ENCODE data around the gene SMAD7. TPM values are rescaled to one million over a fixed set of nuclear protein-coding genes. Genes with fewer than 3 reads are reported as not detected.

Gene SMAD7
- polyA plus RNA-seq, 4 donors: 31.7 to 69.3 (median 64.3) TPM

DNA sequence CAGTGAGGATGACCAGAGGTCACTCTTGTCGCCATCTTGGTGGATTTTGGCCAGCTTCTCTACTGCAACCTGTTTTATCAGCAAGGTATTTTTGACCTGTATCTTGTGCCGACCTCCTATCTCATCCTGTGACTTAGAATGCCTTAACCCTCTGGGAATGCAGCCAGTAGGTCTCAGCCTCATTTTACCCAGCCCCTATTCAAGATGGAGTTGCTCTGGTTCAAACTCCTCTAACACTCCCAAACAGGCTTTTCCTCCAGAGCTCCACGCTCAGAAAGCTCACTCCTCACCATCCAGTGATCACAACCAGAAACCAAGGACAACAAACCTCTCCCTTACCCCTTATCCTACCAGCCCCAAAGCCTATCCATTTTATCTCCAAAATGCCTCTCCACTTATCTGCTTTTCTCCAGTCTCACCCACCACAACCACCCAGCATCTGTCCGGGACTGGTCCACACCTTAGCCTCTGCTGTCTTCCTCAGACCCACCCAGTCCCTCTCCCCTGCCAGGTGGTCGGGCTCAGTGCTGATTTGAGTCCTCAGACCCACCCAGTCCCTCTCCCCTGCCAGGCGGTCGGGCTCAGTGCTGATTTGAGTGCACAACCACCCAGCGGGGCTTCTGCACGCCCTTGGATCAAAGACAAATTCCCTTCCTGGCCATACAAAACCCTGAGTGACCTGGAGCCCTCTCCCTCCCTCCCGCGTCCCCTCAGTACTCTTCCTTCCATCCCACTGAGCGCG lies 11.7 kb upstream of the SMAD7 start:
- no peak for DNase-seq (ENCODE audit: low read depth in 4 of 4, low spot score in 3 of 4)

DNA sequence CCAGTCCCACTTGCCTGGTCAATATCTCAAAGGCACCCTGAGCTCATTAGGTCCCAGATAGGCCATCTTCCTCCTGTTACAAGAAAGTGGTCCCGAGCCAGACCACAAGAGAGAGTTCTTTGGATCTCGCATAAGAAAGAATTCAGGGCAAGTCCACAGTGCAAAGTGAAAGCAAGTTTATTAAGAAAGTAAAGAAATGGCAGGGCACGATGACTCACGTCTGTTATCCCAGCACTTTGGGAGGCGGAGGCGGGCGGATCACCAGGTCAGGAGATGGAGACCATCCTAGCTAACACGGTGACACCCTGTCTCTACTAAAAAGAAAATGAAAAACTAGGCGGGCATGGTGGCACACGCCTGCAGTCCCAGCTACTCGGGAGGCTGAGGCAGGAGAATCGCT lies 10.8 kb upstream of the SMAD7 start:
- no peak for DNase-seq (ENCODE audit: low read depth in 4 of 4, low spot score in 3 of 4)

DNA sequence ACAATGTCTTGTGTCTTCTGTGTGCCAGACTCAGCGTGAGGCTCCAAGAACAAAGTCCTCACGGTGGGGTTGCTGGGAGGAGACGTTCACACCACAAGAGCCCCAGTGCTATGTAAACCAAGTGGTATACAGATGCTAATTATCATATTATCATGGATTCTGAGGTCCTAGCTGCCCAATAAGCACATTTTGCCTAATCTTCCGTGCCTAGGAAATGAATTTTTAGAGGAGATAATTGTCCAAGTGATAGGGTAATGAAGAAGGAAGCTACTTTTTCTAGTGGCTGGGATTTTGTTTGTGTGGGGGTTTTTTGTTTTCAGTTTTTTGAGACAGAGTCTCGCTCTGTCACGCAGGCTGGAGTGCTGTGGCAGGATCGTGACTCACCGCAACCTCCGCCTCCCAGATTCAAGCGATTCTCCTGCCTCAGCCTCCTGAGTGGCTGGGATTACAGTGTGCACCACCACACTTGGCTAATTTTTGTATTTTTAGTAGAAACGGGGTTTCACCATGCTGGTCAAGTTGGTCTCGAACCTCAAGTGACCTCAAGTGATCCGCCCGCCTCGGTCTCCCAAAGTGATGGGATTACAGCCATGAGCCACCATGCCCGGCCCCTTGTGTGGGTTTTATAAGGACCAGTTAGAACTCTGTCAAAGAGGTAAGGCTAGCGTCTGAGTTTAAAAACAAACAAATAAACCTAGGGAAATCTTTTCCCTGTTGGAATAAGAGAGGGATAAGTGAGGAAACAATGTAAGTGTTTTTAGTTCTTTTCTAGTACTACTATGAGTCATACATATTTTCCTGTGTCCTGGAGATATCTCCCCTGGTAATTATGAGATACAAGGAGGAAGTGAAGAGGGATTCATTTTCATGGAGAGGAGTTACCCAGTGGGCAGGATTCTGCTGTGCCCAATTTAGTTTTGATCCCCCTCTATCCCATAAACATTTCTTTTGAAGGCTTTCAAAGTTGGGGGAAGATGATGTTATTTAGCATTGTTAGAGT lies 9.5 kb upstream of the SMAD7 start:
- DNase-seq (ENCODE audit: low read depth in 4 of 4, low spot score in 3 of 4): no peak

DNA sequence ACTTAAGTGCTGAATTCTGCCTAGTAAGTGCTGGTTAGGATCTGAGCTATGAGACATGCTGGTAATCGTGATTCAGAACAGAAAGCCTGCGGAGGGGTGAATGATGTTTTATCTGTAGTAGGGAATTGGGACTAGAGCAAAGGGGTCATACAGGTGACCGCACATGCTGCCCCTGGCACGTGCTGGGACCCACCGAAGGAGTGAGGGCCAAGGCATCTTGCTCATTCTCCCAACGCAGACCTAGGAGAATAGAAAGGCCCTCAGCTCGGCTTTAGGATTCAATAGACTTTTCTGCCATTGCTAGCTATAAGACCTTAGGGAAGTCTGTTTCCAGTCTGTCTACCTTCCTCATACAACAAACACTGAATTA lies 8.8 kb upstream of the SMAD7 start:
- no peak for DNase-seq (ENCODE audit: low read depth in 4 of 4, low spot score in 3 of 4)

GRCh38 chr18:48958951-48959350 lies 8.2 kb upstream of the SMAD7 start:
- no peak for DNase-seq (ENCODE audit: low read depth in 4 of 4, low spot score in 3 of 4)

DNA sequence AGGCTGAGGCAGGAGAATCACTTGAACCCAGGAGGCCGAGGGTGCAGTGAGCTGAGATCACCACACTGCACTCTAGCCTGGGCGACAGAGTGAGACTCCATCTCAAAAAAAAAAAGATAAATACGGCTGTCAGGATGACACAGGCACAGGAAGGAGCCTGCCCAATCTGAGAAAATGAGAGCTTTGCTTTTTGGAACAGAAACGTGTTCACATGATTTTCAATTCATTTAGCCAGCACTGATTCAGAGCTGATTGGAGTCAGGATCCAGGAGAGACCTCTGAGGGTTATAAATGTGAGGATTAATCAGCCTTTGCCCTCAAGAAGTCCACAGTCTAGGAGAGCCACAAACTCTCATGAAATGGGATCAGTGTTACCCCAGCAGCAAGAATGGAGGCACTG lies 6.9 kb upstream of the SMAD7 start:
- no peak for DNase-seq (ENCODE audit: low read depth in 4 of 4, low spot score in 3 of 4)

DNA sequence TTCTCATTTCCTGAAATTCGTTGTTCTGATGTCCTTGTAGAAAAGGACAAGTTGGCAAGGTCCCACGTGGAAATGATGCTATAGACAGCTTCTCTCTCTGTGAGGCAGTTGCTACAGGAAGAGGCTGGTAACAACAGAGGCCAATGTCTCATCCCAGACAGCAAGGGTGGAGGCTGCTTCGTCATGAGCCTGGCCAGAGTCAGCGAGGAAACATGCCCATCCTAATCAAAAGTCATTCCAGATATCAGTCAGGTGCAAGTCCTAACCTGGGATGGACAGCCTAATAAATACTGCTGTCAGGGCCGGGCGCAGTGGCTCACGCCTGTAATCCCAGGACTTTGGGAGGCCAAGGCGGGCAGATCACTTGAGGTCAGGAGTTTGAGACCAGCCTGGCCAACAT lies 6.4 kb upstream of the SMAD7 start:
- DNase-seq (ENCODE audit: low read depth in 4 of 4, low spot score in 3 of 4): no peak

GRCh38 chr18:48956356-48956755 lies 5.6 kb upstream of the SMAD7 start:
- DNase-seq (ENCODE audit: low read depth in 4 of 4, low spot score in 3 of 4): no peak

GRCh38 chr18:48955830-48956261 lies 5.1 kb upstream of the SMAD7 start:
- DNase-seq (ENCODE audit: low read depth in 4 of 4, low spot score in 3 of 4): no peak

- DNase-seq (ENCODE audit: low read depth in 4 of 4, low spot score in 3 of 4): no peak
Measured at GRCh38 chr18:48954886-48955819, 4.4 kb upstream of the SMAD7 start.

DNA sequence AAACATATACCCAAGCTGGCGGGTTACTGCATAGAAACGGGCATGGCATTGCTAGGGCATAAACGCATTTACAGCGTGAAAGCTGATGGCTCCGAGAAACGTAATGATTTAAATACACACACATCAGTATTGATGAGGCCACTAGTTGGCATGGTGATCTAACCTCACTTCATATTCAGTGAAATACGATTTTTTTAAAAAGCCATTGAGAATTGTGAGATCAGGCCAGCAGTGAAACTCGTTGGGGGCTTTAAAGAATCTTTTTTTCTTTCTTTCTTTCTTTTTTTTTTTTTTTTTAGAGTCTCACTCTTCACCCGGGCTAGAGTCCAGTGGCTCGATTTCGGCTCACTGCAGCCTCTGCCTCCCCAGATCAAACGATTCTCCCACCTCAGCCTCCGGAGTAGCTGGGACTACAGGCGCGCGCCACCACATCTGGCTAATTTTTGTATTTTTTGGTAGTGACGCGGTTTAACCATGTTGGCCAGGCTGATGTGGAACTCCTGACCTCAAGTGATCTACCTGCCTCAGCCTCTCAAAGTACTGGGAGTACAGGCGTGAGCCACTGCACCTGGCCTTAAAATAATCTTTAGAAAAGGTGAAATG lies 2.4 kb upstream of the SMAD7 start:
- DNase-seq (ENCODE audit: low read depth in 4 of 4, low spot score in 3 of 4): no peak

DNA sequence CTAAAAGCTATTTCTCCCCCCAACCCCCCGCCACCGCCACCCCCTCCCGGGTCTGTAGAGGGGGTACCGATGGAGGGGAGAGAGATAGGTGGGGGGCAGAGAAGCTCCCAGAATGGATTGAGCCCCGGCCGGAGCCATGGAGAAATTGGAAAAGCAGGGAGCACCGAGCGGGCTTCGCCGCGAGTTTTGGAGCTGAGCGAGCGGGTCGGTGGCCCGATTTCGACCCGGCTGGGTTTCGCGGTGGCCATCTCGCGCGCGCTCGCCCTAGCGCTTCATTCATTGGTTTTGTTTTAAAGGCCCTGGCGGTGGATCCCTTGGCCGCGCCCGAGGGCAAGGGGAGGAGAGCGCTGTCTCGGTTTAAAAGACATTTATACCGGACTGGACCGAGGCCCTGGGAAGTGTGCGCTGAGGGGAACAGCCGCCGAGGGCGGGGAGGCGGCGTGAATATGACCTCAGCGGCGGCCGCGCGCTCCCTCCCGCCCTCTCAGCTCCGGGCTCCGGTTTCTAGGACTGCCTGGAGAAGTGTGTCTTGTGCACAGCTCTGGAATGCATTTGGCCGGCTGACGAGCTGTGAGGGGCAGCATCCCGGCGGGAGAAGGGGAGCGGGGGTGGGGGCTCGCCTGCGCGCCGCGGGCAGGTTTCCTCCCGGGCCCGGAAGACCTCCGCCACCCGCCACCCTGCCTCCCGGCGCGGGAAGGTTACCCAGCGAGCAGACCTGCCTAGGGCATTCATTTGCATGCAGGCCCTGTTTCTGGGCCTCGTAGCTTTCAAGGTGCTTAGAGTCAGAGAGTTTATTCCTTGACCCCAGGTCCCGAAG lies 1.7 kb upstream of the SMAD7 start:
- peak in 1 of 4 donors; percentile 73 for DNase-seq (ENCODE audit: low read depth in 4 of 4, low spot score in 3 of 4)

GRCh38 chr18:48951448-48952286 lies 902 bp upstream of the SMAD7 start:
- DNase-seq (ENCODE audit: low read depth in 4 of 4, low spot score in 3 of 4): peak in 2 of 4 donors; percentile 82 to 86

DNA sequence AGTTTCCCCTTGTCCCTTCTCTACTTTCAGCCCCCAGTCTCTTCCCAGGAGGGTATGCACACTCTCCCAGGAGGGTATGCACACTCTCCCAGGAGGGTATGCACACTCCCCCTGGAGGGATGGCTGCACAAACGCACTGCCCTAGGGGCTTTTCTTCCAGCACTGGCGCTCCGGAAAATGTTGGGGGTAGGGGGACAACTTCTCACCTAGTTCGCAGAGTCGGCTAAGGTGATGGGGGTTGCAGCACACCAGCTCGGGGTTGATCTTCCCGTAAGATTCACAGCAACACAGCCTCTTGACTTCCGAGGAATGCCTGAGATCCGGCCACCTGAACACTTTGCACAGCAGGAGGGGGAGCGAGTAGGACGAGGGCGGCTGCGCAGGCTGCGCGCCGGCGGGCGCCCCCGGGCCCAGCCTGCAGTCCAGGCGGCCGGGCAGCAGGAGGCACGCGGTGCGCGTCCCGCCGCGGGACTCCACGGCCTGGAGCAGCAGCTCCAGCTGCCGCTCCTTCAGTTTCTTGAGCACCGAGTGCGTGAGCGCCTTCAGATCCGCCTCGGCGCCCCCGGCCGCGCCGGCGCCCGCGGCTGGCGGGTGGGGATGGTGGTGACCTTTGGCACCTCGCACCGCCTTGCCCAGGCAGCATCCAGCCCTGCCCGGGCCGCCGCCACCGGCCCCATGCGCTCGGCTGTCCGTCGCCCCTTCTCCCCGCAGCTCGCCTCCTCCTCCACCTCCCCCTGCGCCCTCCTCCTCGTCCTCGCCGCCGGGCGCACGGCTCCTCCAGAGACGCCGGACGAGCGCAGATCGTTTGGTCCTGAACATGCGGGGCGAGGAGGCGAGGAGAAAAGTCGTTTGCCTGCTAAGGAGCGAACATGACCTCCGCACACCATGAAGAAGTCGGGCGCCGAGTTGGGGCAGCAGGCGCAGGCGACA lies 894 bp downstream of the SMAD7 start:
- no peak for DNase-seq (ENCODE audit: low read depth in 4 of 4, low spot score in 3 of 4)

GRCh38 chr18:48949050-48949605 lies 1.6 kb downstream of the SMAD7 start:
- DNase-seq (ENCODE audit: low read depth in 4 of 4, low spot score in 3 of 4): no peak

GRCh38 chr18:48948112-48949049 lies 2.4 kb downstream of the SMAD7 start:
- no peak for DNase-seq (ENCODE audit: low read depth in 4 of 4, low spot score in 3 of 4)

Measured in left renal pelvis (tissue), 4 donors.